ENCODE measurements around the gene CCDC142. TPM values are rescaled to one million over a fixed set of nuclear protein-coding genes. Genes with fewer than 3 reads are reported as not detected.
A peak's percentile ranks its signal among the peaks of the same experiment; 100 is the strongest.

Gene CCDC142
- polyA plus RNA-seq, 1 of the 3 experiments (the other 2 are of a cell fraction): 8.7 TPM

- TF ChIP-seq, protein P1, sequence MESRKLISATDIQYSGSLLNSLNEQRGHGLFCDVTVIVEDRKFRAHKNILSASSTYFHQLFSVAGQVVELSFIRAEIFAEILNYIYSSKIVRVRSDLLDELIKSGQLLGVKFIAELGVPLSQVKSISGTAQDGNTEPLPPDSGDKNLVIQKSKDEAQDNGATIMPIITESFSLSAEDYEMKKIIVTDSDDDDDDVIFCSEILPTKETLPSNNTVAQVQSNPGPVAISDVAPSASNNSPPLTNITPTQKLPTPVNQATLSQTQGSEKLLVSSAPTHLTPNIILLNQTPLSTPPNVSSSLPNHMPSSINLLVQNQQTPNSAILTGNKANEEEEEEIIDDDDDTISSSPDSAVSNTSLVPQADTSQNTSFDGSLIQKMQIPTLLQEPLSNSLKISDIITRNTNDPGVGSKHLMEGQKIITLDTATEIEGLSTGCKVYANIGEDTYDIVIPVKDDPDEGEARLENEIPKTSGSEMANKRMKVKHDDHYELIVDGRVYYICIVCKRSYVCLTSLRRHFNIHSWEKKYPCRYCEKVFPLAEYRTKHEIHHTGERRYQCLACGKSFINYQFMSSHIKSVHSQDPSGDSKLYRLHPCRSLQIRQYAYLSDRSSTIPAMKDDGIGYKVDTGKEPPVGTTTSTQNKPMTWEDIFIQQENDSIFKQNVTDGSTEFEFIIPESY (IDR thresholded peaks at IDR 0.05; ENCODE audit: borderline replicate concordance, low read depth): peak; percentile 84; the same call in 1 of the 2 replicates
- TF ChIP-seq ELF1 (IDR thresholded peaks at IDR 0.05): peak; percentile 89
- no peak for TF ChIP-seq RAD21 (IDR thresholded peaks at IDR 0.05; ENCODE audit: low read length)
- peak; percentile 98 for TF ChIP-seq SIN3A (IDR thresholded peaks at IDR 0.05; ENCODE audit: borderline replicate concordance, low read depth, low read length)
- no peak for TF ChIP-seq SMC3 (IDR thresholded peaks at IDR 0.05; ENCODE audit: low read depth, low read length)
- no peak for TF ChIP-seq FOSL2 (IDR thresholded peaks at IDR 0.05; ENCODE audit: borderline replicate concordance, low read depth)
- TF ChIP-seq RFX5 (IDR thresholded peaks at IDR 0.05; ENCODE audit: low read length): no peak
- TF ChIP-seq, protein P2, sequence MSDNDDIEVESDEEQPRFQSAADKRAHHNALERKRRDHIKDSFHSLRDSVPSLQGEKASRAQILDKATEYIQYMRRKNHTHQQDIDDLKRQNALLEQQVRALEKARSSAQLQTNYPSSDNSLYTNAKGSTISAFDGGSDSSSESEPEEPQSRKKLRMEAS (IDR thresholded peaks at IDR 0.05; ENCODE audit: low read depth): peak; percentile 88
- TF ChIP-seq REST (IDR thresholded peaks at IDR 0.05; ENCODE audit: low read depth, low read length): peak; percentile 62; the same call in 1 of the 2 replicates
- TF ChIP-seq NFIC (IDR thresholded peaks at IDR 0.05; ENCODE audit: borderline replicate concordance): 0 out of 2 replicates have a peak, but pooled peaks have one; percentile 10
These were observed 10.5 kb downstream of the CCDC142 start, which contains the start of gene MRPL53 (continued) for GRCh38 chr2:74472086-74472944.

GRCh38 chr2:74471332-74472065 is 11.3 kb downstream of the CCDC142 start:
- TF ChIP-seq PBX3 (IDR thresholded peaks at IDR 0.05) (no peak), MXI1 (IDR thresholded peaks at IDR 0.05; ENCODE audit: low read depth, low read length) (no peak), YY1 (IDR thresholded peaks at IDR 0.05; ENCODE audit: low read depth) (no peak), TCF12 (IDR thresholded peaks at IDR 0.05) (no peak), SIN3A (IDR thresholded peaks at IDR 0.05; ENCODE audit: borderline replicate concordance, low read depth, low read length) (no peak), MEF2A (IDR thresholded peaks at IDR 0.05; ENCODE audit: borderline replicate concordance, low read depth) (no peak), CTCF (IDR thresholded peaks at IDR 0.05) (no peak), CHD2 (IDR thresholded peaks at IDR 0.05; ENCODE audit: low read length, partially characterized antibody) (no peak)
- TF ChIP-seq, protein P3, sequence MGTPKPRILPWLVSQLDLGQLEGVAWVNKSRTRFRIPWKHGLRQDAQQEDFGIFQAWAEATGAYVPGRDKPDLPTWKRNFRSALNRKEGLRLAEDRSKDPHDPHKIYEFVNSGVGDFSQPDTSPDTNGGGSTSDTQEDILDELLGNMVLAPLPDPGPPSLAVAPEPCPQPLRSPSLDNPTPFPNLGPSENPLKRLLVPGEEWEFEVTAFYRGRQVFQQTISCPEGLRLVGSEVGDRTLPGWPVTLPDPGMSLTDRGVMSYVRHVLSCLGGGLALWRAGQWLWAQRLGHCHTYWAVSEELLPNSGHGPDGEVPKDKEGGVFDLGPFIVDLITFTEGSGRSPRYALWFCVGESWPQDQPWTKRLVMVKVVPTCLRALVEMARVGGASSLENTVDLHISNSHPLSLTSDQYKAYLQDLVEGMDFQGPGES (IDR thresholded peaks at IDR 0.05; ENCODE audit: low read depth, low read length): no peak
- peaks cover 16 to 19% of the 10 kb centered on the region in 2 experiments for H3K36me3 ChIP-seq (replicated peaks in 1 of 2; ENCODE audit: control insufficient read depth in 1 of 2, insufficient read depth in 2 of 2, low read length in 1 of 2)
- peaks cover 39% of the 10 kb centered on the region for H3F3A ChIP-seq (replicated peaks; ENCODE audit: insufficient read depth)
- H3K79me2 ChIP-seq (ENCODE audit: insufficient read depth): peaks cover 19% of the 10 kb centered on the region; the same call in 1 of the 2 replicates
- peak overlapping the region; percentile 78 to 94 for H3K27ac ChIP-seq (ENCODE audit: low read depth in 2 of 2, low read length in 1 of 2)
- no peaks in the 10 kb centered on the region for H3K9me2 ChIP-seq
- H3K9me3 ChIP-seq: no peaks in the 10 kb centered on the region
- WGBS (ENCODE audit: low lambda C conversion rate): 52% methylated on average over 16 of the region's 16 CpGs
- DNase-seq: no peak
- no peaks in the 10 kb centered on the region for H4K20me1 ChIP-seq (ENCODE audit: insufficient read depth)
- H3K27me3 ChIP-seq (ENCODE audit: insufficient read depth): no peaks in the 10 kb centered on the region
- H3K9ac ChIP-seq: peak overlapping the region; percentile 72
- H3K4me2 ChIP-seq: peak overlapping the region; percentile 93
- peak overlapping the region; percentile 68 to 74 for H3K4me3 ChIP-seq (ENCODE audit: low read depth in 2 of 2, low read length in 1 of 2)
- POLR2A ChIA-PET: interaction anchor here (1.0 to 6.9 kb wide), 4 partner anchors 11 to 30 kb away, joined by 3 to 60 read pairs (median 10); partner anchors contain the start of genes CCDC142, INO80B and WBP1
- CTCF ChIA-PET: interaction anchor here (1.0 to 2.6 kb wide), 2 partner anchors 11 to 60 kb away, joined by 4 to 20 read pairs; partner anchors contain the start of genes CCDC142 and TTC31
- peaks cover 6 to 7% of the 10 kb centered on the region in 2 experiments; a peak in 2 of 4 replicates for H3K4me1 ChIP-seq (ENCODE audit: control insufficient read depth in 1 of 2, insufficient read depth in 2 of 2, low read depth in 1 of 2, low read length in 1 of 2)
- H2AFZ ChIP-seq (ENCODE audit: low read depth): 0 out of 2 replicates have a peak overlapping the region, but pooled peaks have one; percentile 81

Measured in SK-N-SH (cell line).